Measurements from ENCODE around the gene CDC42EP3.

DNA sequence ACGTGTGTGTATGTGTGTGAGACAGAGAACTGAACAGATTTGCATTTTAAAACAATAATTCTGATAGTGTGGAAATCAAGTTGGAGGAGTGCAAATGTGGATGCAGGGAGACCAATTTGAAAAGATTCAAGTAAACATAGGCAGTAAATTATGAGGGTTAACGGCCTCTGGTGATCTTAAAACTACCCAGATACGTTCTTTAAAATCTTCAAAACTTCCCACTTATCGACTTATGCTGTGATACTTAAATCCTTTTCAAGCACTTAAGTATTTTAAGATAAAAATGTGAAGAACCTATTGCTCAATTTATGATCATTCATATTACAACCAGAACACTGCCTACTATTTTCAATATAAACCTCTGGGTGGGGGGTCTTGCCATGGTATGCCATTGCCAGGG lies 37.7 kb upstream of the CDC42EP3 start:
- TF ChIP-seq EZH2phosphoT487 (IDR thresholded peaks at IDR 0.05; ENCODE audit: low read length), result no peak
- TF ChIP-seq, protein P1, sequence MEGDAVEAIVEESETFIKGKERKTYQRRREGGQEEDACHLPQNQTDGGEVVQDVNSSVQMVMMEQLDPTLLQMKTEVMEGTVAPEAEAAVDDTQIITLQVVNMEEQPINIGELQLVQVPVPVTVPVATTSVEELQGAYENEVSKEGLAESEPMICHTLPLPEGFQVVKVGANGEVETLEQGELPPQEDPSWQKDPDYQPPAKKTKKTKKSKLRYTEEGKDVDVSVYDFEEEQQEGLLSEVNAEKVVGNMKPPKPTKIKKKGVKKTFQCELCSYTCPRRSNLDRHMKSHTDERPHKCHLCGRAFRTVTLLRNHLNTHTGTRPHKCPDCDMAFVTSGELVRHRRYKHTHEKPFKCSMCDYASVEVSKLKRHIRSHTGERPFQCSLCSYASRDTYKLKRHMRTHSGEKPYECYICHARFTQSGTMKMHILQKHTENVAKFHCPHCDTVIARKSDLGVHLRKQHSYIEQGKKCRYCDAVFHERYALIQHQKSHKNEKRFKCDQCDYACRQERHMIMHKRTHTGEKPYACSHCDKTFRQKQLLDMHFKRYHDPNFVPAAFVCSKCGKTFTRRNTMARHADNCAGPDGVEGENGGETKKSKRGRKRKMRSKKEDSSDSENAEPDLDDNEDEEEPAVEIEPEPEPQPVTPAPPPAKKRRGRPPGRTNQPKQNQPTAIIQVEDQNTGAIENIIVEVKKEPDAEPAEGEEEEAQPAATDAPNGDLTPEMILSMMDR (IDR thresholded peaks at IDR 0.05; ENCODE audit: low read length), result no peak

Data from MM.1S (cell line).